ENCODE results near the gene LYST.

The LYST gene

GRCh38 chr1:235697508-235697907 lies 169.2 kb downstream of the LYST start:
- Histone ChIP-seq H3K9ac (ENCODE audit: low read depth, low read length) (no peak overlapping the region), H3K9me3 (replicated peaks; ENCODE audit: low read length) (no peaks in the 10 kb centered on the region), H3K4me1 (ENCODE audit: control insufficient read depth, insufficient read depth, low read length) (no peaks in the 10 kb centered on the region), H3K4me2 (ENCODE audit: low read length) (no peak overlapping the region), H3K4me3 (ENCODE audit: low read length) (no peak overlapping the region), H3K27me3 (ENCODE audit: control insufficient read depth, insufficient read depth, low read length) (no peaks in the 10 kb centered on the region), H3K36me3 (ENCODE audit: insufficient read depth, low read length) (peaks cover 38% of the 10 kb centered on the region)

GRCh38 chr1:235689356-235689755 lies 177.3 kb downstream of the LYST start:
- Histone ChIP-seq H3K27me3 (ENCODE audit: control insufficient read depth, insufficient read depth, low read length) (no peaks in the 10 kb centered on the region), H3K36me3 (ENCODE audit: insufficient read depth, low read length) (peaks cover 15% of the 10 kb centered on the region), H3K9me3 (replicated peaks; ENCODE audit: low read length) (no peaks in the 10 kb centered on the region), H3K4me3 (ENCODE audit: low read length) (no peak overlapping the region), H3K9ac (ENCODE audit: low read depth, low read length) (no peak overlapping the region), H3K4me1 (ENCODE audit: control insufficient read depth, insufficient read depth, low read length) (no peaks in the 10 kb centered on the region), H3K4me2 (ENCODE audit: low read length) (no peak overlapping the region)

- peaks cover 15% of the 10 kb centered on the region for H3K36me3 ChIP-seq (ENCODE audit: insufficient read depth, low read length)
- no peaks in the 10 kb centered on the region for H3K4me1 ChIP-seq (ENCODE audit: control insufficient read depth, insufficient read depth, low read length)
- no peak overlapping the region for H3K4me2 ChIP-seq (ENCODE audit: low read length)
- H3K27me3 ChIP-seq (ENCODE audit: control insufficient read depth, insufficient read depth, low read length) = no peaks in the 10 kb centered on the region
- no peak overlapping the region for H3K9ac ChIP-seq (ENCODE audit: low read depth, low read length)
- no peak overlapping the region for H3K4me3 ChIP-seq (ENCODE audit: low read length)
- no peaks in the 10 kb centered on the region for H3K9me3 ChIP-seq (replicated peaks; ENCODE audit: low read length)
Observed at GRCh38 chr1:235688096-235688495, 178.6 kb downstream of the LYST start.

GRCh38 chr1:235683653-235684052 lies 183.1 kb downstream of the LYST start:
- H3K9ac ChIP-seq (ENCODE audit: low read depth, low read length) = no peak overlapping the region
- no peak overlapping the region for H3K4me3 ChIP-seq (ENCODE audit: low read length)

GRCh38 chr1:235682216-235682615 lies 184.5 kb downstream of the LYST start:
- Histone ChIP-seq H3K9ac (ENCODE audit: low read depth, low read length) (no peak overlapping the region), H3K4me2 (ENCODE audit: low read length) (no peak overlapping the region), H3K4me1 (ENCODE audit: control insufficient read depth, insufficient read depth, low read length) (no peaks in the 10 kb centered on the region), H3K27me3 (ENCODE audit: control insufficient read depth, insufficient read depth, low read length) (no peaks in the 10 kb centered on the region), H3K9me3 (replicated peaks; ENCODE audit: low read length) (no peaks in the 10 kb centered on the region), H3K36me3 (ENCODE audit: insufficient read depth, low read length) (peaks cover 9% of the 10 kb centered on the region), H3K4me3 (ENCODE audit: low read length) (no peak overlapping the region)

More at GRCh38 chr1:235683653-235684052, 183.1 kb downstream of the LYST start:
- peaks cover 9% of the 10 kb centered on the region for H3K36me3 ChIP-seq (ENCODE audit: insufficient read depth, low read length)
- H3K9me3 ChIP-seq (replicated peaks; ENCODE audit: low read length) = no peaks in the 10 kb centered on the region
- H3K27me3 ChIP-seq (ENCODE audit: control insufficient read depth, insufficient read depth, low read length) = no peaks in the 10 kb centered on the region
- no peaks in the 10 kb centered on the region for H3K4me1 ChIP-seq (ENCODE audit: control insufficient read depth, insufficient read depth, low read length)
- no peak overlapping the region for H3K4me2 ChIP-seq (ENCODE audit: low read length)

GRCh38 chr1:235679644-235680043 lies 187.1 kb downstream of the LYST start:
- H3K9me3 ChIP-seq (replicated peaks; ENCODE audit: low read length) = no peaks in the 10 kb centered on the region
- H3K4me3 ChIP-seq (ENCODE audit: low read length) = no peak overlapping the region
- no peaks in the 10 kb centered on the region for H3K27me3 ChIP-seq (ENCODE audit: control insufficient read depth, insufficient read depth, low read length)
- H3K36me3 ChIP-seq (ENCODE audit: insufficient read depth, low read length) = peaks cover 27% of the 10 kb centered on the region
- no peak overlapping the region for H3K4me2 ChIP-seq (ENCODE audit: low read length)
- no peak overlapping the region for H3K9ac ChIP-seq (ENCODE audit: low read depth, low read length)
- no peaks in the 10 kb centered on the region for H3K4me1 ChIP-seq (ENCODE audit: control insufficient read depth, insufficient read depth, low read length)

- H3K4me1 ChIP-seq (ENCODE audit: control insufficient read depth, insufficient read depth, low read length) = no peaks in the 10 kb centered on the region
- no peaks in the 10 kb centered on the region for H3K27me3 ChIP-seq (ENCODE audit: control insufficient read depth, insufficient read depth, low read length)
- no peak overlapping the region for H3K4me2 ChIP-seq (ENCODE audit: low read length)
- H3K9me3 ChIP-seq (replicated peaks; ENCODE audit: low read length) = no peaks in the 10 kb centered on the region
- H3K36me3 ChIP-seq (ENCODE audit: insufficient read depth, low read length) = peaks cover 31% of the 10 kb centered on the region
- H3K4me3 ChIP-seq (ENCODE audit: low read length) = no peak overlapping the region
- H3K9ac ChIP-seq (ENCODE audit: low read depth, low read length) = no peak overlapping the region
Observed at GRCh38 chr1:235679005-235679404, 187.7 kb downstream of the LYST start.

- no peak overlapping the region for H3K9ac ChIP-seq (ENCODE audit: low read depth, low read length)
- H3K9me3 ChIP-seq (replicated peaks; ENCODE audit: low read length) = peaks cover 9% of the 10 kb centered on the region
- no peaks in the 10 kb centered on the region for H3K4me1 ChIP-seq (ENCODE audit: control insufficient read depth, insufficient read depth, low read length)
- H3K4me3 ChIP-seq (ENCODE audit: low read length) = no peak overlapping the region
- peaks cover 51% of the 10 kb centered on the region for H3K36me3 ChIP-seq (ENCODE audit: insufficient read depth, low read length)
- H3K4me2 ChIP-seq (ENCODE audit: low read length) = no peak overlapping the region
- H3K27me3 ChIP-seq (ENCODE audit: control insufficient read depth, insufficient read depth, low read length) = no peaks in the 10 kb centered on the region
Observed at GRCh38 chr1:235675152-235675890, 191.4 kb downstream of the LYST start.

- Histone ChIP-seq H3K4me3 (ENCODE audit: low read length) (no peak overlapping the region), H3K9me3 (replicated peaks; ENCODE audit: low read length) (peaks cover 15% of the 10 kb centered on the region), H3K27me3 (ENCODE audit: control insufficient read depth, insufficient read depth, low read length) (no peaks in the 10 kb centered on the region), H3K4me2 (ENCODE audit: low read length) (no peak overlapping the region), H3K4me1 (ENCODE audit: control insufficient read depth, insufficient read depth, low read length) (no peaks in the 10 kb centered on the region), H3K9ac (ENCODE audit: low read depth, low read length) (no peak overlapping the region), H3K36me3 (ENCODE audit: insufficient read depth, low read length) (peaks cover 65% of the 10 kb centered on the region)
Observed at GRCh38 chr1:235673981-235674380, 192.7 kb downstream of the LYST start.

GRCh38 chr1:235671992-235672391 lies 194.7 kb downstream of the LYST start:
- Histone ChIP-seq H3K9me3 (replicated peaks; ENCODE audit: low read length) (peaks cover 15% of the 10 kb centered on the region), H3K4me3 (ENCODE audit: low read length) (no peak overlapping the region), H3K9ac (ENCODE audit: low read depth, low read length) (no peak overlapping the region), H3K27me3 (ENCODE audit: control insufficient read depth, insufficient read depth, low read length) (no peaks in the 10 kb centered on the region), H3K4me1 (ENCODE audit: control insufficient read depth, insufficient read depth, low read length) (no peaks in the 10 kb centered on the region), H3K4me2 (ENCODE audit: low read length) (no peak overlapping the region), H3K36me3 (ENCODE audit: insufficient read depth, low read length) (peaks cover 70% of the 10 kb centered on the region)

- Histone ChIP-seq H3K4me3 (ENCODE audit: low read length) (no peak overlapping the region), H3K9me3 (replicated peaks; ENCODE audit: low read length) (peaks cover 15% of the 10 kb centered on the region), H3K27me3 (ENCODE audit: control insufficient read depth, insufficient read depth, low read length) (no peaks in the 10 kb centered on the region), H3K9ac (ENCODE audit: low read depth, low read length) (no peak overlapping the region), H3K36me3 (ENCODE audit: insufficient read depth, low read length) (peaks cover 52% of the 10 kb centered on the region), H3K4me2 (ENCODE audit: low read length) (no peak overlapping the region), H3K4me1 (ENCODE audit: control insufficient read depth, insufficient read depth, low read length) (no peaks in the 10 kb centered on the region)
Observed at GRCh38 chr1:235670157-235670776, 196.4 kb downstream of the LYST start.

GRCh38 chr1:235669277-235669676 lies 197.4 kb downstream of the LYST start:
- no peaks in the 10 kb centered on the region for H3K27me3 ChIP-seq (ENCODE audit: control insufficient read depth, insufficient read depth, low read length)
- H3K36me3 ChIP-seq (ENCODE audit: insufficient read depth, low read length) = peaks cover 45% of the 10 kb centered on the region
- no peak overlapping the region for H3K9ac ChIP-seq (ENCODE audit: low read depth, low read length)
- H3K4me1 ChIP-seq (ENCODE audit: control insufficient read depth, insufficient read depth, low read length) = no peaks in the 10 kb centered on the region
- no peak overlapping the region for H3K4me3 ChIP-seq (ENCODE audit: low read length)
- H3K4me2 ChIP-seq (ENCODE audit: low read length) = no peak overlapping the region
- peaks cover 15% of the 10 kb centered on the region for H3K9me3 ChIP-seq (replicated peaks; ENCODE audit: low read length)

Data from skeletal muscle satellite cell (primary cell).